ENCODE measurements around the gene SYNDIG1L.

DNA sequence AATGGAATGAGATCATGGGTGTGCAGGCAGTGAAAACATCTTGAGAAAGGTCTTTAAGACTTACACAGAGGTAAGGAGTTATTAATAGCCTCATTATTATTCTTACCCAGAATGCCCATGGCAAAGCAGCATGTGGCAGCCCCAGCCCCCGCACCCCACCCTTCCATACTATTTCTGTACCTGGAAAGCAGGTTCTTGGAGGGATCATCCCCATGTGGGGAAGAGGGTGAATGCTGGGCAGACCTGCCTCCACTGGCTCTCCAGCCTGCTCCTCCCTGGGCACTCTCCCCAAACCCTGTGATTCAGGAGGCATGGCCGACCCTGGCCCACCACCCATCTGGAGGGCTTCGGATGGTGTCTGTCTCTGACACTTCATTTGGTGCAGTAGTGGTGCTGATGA, 38.8 kb upstream of the SYNDIG1L start:
- TF ChIP-seq, protein P1, sequence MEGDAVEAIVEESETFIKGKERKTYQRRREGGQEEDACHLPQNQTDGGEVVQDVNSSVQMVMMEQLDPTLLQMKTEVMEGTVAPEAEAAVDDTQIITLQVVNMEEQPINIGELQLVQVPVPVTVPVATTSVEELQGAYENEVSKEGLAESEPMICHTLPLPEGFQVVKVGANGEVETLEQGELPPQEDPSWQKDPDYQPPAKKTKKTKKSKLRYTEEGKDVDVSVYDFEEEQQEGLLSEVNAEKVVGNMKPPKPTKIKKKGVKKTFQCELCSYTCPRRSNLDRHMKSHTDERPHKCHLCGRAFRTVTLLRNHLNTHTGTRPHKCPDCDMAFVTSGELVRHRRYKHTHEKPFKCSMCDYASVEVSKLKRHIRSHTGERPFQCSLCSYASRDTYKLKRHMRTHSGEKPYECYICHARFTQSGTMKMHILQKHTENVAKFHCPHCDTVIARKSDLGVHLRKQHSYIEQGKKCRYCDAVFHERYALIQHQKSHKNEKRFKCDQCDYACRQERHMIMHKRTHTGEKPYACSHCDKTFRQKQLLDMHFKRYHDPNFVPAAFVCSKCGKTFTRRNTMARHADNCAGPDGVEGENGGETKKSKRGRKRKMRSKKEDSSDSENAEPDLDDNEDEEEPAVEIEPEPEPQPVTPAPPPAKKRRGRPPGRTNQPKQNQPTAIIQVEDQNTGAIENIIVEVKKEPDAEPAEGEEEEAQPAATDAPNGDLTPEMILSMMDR (IDR thresholded peaks at IDR 0.05) = no peak
- no peak for TF ChIP-seq POLR2AphosphoS5 (IDR thresholded peaks at IDR 0.05)
- no peak for TF ChIP-seq POLR2A (IDR thresholded peaks at IDR 0.05)
